ENCODE data around the gene CERS1.

CERS1 gene

DNA sequence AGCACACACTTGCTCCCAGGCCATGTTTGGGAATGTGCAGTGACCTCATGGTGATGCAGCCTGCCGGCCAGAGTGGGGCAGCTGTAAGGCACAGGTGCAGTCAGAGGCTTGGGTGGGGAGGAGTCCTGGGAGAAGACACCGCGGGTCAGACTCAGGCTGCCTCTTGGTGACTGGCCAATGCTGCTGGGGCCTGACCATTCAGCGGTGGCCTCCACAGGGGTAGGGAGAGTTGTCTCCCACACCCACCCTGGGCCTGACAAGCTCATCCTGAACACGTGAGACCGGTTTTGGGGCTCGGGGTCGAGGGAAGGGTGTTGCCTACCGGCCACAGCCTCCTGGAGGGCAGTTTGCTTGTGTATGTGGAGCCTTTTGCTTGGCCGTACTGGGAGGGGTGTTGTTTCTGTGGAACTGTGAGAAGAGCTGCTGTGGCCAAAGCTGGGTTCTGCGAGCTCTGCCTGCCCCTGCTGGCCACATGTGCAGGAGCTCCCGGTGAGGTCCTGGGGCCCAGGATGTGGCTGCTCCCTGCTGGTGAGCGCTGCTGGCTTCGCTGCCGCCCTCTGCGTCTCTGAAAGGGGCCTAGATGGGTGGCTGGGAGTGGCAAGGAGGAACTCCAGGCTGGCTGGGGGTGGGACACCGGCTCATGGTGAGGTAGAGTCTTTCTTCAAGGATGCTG, 42.1 kb downstream of the CERS1 start:
- DNase-seq = no peak

DNA sequence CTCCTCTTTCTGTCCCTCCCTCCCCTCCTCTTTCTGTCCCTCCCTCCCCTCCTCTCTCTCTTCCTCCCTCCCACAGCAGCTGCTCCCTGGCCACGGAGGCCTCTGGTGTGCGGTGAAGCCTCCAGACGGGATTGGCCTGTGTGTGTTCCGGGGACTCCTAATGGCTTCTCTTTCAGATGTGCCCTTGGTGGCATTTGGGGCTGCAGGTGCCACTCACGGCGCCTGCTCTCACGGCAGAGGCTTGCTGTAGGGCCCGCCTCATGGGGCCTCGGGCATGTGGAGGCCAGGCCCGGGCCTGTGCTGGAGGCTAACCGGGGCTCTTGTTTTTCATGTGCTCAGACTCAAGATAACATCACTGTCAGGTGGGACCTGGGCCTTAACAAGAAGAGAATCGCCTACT, 43.3 kb downstream of the CERS1 start:
- no peak for DNase-seq

DNA sequence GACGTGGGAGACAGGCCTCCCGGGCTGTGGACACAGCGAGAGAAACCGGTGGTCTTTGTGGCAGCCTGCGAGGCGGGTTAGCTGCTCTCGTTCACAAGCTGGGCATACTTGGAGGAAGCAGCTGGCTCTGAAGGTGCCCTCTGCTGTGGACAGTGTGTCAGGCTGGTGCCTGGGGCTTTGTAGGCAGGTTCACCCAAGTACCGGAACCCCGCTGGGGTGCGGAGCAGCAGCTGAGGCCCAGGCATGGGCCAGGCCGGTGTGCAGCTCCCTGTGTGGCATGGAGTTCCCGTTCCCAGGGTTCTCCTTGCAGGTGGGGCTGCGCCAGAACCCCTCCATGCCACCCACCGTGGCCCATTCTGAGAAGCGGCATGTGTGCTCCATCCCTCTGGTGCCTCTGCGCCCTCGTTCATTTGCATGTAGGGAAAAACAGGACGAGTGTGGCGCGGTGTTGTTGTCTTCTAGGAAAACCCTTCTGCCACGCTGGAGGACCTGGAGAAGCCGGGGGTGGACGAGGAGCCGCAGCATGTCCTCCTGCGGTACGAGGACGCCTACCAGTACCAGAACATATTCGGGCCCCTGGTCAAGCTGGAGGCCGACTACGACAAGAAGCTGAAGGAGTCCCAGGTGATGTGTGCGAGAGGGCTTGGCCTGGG, 44.2 kb downstream of the CERS1 start:
- DNase-seq = no peak

DNA sequence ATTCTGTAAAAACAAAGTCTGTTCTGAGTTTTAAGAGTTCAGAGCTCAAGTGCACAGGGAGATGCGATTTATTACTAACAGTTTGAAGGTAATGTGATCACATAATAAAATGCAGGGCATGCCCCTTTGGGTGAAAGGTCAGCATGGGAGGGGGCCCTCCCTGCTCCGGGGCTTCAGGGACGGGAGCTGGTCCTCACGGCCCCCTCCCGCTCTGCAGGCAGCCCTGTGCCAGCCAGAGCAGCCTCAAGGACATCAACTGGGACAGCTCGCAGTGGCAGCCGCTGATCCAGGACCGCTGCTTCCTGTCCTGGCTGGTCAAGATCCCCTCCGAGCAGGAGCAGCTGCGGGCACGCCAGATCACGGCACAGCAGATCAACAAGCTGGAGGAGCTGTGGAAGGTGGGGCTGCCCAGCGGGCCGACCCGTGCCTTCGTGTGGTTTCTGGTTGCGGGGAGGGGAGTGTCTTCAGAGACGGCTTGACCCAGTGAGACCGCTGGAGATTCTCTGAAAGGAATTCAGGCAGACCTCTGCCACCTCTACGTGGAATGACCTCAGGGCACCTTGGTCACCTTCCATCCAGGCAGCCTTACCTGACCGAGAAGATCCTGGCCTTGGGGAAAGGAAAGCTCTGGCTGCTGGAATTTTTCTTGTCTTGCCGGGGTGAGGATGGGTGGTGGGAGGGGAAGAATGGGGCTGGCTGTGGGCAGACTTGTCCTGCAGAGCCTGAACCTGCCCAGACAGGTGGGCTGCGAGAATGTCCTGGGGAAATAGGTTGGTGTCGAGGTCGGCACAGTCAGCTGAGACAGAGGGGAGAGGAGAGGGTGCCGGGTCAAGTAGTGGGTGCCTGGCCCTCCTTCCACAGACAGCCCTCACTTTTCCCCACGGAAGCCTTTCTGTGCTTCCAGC, 45.2 kb downstream of the CERS1 start:
- DNase-seq = no peak

DNA sequence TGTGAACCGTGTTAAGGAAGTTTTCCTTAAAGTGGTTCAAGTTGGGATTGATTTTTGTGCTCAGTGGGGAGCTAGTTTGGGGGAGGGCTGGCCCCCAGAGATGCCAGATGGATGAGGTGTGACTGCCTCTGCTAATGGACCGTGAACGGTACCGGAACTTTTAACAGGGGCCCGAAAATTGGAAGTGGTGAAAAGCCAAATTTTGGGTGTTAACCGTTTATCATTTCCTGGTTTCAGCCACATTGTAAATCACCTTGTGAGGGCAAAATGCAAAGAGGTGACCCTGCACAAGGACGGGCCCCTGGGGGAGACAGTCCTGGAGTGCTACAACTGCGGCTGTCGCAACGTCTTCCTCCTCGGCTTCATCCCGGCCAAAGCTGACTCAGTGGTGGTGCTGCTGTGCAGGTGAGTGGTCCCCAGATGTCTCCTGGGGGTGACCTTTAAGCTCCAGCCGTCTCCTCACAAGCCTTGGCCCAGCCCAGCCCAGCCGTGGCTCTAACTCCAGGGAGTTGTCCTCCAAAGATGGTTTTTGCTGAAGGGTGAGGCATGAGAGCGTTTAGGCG, 46.0 kb downstream of the CERS1 start:
- no peak for DNase-seq

DNA sequence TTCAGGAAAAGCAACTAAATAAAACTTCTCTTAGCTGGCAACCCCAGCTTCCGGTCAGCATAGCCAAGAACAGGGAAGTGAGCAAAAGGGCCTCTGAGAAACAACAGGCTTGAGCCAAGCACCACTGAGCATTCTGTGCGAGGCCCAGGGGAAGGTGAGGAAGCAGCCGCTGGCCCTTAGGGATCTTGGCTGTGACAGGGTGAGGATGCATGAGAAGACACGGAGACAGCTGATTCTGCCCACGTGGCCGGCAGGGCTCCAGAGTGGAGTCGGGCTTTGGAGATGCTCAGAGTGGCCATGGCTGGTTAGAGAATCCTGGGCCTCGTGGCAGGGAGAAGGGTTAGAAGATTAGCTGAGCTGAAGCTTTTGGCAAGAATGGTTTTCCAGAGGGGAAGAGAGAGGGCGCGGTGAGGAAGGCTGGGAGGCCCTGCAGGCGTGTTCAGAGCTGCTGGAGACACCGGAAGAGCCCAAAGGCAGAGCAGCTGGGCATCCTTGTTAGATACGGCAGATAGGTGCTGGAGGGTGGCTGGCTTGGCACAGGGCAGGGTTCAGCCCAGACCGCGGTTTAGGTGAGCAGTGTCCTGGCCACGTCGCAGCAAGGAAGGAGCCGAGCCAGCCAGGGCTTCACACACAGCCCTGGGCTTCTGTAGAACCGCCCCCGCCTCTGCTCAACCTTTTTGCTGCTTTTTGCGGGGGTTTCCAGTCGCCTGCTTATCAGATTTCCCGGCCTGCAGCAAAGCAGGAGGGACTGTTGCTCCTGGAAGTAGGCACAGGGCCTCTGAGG, 46.9 kb downstream of the CERS1 start:
- DNase-seq = peak; percentile 60 to 71

DNA sequence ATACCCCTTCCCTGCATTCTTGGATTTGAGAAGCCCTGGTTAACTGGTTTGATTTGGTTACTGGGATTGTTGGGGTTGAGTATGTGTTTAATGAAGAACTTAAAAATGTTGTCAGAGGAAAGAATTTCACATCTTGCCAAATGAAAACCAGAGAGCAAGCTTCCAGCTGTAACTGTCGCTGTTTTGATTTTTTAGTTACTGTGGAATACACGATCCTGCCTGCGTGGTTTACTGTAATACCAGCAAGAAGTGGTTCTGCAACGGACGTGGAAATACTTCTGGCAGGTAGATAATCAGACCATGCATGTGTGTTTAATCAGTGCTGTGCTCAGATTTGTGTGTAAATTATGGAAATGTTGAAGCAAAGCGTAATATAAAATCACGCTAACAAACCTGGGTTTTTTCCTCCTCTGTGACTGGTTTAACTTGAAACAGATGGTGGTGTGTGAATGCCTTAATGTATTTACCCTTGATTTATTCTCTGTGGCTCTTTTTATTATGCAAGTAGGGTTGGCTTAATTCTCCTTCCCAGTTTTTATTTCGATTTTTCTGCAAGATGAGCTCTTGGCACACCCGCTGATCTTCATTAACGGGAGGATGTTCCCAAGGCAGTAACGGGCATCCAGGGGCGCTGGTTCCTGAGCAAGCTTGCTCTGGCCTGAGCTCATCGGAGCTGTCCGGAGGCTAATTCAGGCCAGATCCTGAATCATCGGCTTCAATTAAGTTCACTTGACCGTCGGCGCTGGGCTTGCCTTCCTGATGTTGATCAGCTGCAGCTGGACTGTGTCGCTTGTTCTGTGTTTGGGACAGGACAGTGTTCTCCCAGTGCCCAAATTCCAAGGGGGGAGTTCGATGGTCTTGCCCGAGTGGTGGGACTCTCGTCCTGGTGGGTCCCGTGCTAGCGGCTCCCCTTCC, 48.2 kb downstream of the CERS1 start:
- DNase-seq = no peak

DNA sequence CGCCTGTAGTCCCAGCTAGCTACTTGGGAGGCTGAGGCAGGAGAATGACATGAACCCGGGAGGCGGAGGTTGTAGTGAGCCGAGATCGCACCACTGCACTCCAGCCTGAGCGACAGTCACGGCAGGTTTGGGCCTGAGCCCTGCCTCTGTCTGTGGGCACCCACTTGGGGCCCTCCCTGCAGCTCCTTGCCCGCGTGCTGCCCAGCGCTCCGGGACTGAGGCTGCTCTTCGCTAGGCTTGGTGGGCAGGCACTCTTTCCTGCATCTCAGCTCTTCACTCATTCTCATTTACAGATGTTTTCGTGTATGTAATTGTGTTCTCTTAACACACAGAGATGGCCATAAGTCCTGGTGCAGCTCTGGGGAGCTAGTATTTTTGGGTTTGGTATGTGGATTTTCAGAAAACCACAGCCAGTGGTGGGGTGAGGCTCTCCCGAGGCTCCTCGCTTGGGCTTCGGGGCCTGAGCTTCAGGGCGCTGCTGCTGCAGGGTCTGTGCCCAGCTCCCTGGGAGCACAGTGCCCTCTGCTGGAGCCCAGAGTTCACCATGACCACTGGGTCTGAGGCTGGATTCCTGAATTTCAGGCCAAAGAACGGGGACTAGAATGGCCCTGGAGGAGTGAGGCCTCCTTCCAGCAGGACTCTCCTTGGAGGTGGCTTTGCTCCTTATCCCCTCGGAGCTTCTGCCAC, 49.0 kb downstream of the CERS1 start:
- peak; percentile 59 to 76 for DNase-seq

DNA sequence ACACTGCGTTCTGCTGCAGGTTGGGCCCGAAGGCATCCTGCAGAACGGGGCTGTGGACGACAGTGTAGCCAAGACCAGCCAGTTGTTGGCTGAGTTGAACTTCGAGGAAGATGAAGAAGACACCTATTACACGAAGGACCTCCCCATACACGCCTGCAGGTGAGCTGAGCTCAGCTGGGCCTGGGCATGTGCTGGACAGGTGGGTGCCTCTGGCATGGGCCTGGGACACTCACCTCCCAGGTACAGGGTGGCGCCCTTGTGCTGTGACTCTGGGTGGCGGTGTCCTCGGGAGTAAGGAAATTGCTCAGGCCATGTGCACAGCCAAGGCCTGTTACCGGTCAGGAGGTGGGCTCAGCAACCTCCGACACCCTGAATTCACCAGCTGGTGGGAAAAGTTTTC, 50.0 kb downstream of the CERS1 start:
- no peak for DNase-seq

DNA sequence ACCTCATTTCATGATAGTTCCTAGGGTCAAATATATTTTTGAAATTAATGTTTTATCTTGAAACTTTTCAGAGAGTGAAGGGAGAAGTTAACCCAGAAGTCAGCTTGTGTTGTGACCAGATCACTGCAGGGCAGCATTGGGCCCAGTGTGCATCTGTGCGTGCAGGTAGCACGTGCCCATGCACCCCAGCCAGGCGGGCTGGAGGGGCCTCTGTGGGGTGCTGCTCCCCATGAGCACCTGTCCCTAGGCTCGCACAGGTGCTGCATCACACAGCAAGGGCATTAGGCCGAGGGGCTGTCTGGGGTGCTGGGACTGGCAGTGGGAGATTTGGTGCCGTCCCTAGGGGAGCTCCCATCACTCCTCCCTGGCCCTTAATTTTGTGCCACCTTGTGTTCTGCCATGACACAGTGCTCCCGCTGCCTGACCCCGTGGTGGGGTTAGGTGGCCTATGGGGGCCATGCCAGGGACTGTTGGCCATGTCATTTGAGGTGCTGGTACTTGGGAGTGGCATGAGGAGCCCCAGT, 51.1 kb downstream of the CERS1 start:
- no peak for DNase-seq

DNA sequence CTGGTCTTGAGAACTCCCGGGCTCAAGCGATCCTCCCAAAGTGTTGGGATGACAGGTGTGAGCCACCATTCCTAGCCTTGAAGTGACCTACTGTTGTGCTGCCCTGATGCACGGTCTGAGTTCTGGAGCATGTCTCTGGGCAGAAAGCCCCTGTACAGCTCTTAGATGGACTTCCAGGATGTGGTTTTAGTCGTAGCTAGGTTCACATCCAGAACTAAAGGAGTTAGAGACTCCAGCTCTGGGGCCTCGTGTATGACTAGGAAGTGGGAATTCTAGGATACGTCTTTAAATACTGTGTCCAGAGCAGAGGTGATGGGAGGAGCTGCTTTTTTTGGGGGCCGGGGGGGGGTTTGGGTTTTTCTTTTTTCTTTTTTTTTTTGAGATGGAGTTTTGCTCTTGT, 52.0 kb downstream of the CERS1 start:
- no peak for DNase-seq

DNA sequence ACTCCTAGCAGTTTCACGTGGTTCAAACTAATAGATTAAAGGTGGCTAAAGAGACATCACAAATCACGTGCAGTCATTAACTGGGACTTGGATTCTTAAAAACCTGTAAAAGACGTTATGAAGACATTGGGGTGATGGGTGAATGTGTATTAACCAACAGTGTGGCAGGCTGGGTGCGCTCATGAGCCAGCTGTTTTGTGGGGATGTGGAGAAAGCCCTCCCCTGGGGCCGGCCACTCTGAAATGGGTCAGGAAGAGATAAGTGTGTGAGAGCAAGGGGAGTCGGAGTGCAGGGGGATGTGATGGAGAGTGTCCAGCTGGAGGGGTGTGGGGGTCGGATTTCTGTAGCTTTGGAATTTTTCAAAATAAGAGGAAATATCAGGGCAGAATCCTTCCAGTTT, 53.8 kb downstream of the CERS1 start:
- no peak for DNase-seq

DNA sequence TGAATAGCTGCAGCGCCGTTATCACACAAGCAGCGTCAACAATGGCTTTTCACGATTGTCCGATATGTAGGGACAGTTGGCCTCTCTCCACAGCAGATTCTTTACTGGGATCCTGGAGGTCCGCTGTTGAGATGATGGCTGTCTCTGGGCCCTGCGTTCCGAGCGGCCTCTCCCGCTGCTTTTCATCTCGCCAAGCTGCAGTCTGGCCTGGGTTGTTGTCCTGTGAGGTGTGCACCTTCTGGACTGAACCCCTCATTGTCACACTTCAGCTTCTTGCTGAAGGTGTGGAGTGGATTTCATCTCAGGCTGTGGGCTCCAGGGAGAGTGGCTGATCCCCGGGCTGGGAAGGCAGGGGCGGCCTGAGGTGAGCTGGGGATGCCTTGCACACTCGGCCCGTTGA, 54.6 kb downstream of the CERS1 start:
- no peak for DNase-seq

DNA sequence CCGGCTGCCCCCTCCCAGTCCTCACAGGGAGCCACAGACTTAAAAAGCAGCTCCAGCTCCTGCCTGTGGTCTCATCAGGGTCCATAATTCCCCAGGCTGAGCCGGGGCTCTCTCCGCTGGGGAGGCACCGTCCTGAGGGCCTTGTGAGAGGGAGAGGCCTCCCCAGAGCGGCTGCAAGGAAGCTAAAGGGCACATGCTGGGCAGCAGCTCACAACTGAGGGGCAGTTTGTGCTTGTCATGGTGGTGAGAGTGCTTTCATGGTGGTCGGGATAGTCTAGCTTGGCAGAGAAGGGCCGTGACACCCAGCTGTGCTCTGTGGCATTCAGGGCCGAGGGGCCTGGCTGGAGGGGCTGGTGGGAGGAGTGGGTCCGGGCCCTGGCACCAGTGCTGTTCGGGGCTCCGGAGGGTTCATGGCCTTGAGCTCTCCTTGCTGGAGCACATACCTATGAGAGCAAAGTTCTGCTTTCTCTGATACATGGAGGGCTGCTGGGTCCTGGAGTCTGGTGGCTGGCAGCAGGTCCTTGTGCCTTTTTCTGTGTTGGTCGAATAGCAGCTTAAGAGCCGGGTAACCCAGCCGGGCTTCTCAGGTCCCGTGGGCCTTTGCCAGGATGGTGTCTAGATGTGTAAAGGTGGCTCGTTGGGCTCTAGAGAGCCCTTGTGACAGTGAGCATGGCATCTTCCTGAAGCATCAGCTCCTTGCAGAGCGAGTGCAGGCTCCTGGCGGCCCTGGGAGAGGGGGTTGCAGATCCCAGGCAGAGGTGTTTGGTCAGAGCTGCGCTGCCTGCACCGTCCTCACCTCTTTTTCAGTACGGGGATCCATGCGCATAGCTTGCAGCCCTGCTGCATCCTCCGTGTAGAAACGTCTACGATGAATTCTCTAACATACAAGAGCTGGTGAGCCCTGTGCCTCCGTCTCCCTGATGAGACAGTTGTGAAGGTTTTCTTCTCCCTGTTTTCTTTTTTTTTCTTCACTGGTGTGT, 55.4 kb downstream of the CERS1 start:
- no peak for DNase-seq

DNA sequence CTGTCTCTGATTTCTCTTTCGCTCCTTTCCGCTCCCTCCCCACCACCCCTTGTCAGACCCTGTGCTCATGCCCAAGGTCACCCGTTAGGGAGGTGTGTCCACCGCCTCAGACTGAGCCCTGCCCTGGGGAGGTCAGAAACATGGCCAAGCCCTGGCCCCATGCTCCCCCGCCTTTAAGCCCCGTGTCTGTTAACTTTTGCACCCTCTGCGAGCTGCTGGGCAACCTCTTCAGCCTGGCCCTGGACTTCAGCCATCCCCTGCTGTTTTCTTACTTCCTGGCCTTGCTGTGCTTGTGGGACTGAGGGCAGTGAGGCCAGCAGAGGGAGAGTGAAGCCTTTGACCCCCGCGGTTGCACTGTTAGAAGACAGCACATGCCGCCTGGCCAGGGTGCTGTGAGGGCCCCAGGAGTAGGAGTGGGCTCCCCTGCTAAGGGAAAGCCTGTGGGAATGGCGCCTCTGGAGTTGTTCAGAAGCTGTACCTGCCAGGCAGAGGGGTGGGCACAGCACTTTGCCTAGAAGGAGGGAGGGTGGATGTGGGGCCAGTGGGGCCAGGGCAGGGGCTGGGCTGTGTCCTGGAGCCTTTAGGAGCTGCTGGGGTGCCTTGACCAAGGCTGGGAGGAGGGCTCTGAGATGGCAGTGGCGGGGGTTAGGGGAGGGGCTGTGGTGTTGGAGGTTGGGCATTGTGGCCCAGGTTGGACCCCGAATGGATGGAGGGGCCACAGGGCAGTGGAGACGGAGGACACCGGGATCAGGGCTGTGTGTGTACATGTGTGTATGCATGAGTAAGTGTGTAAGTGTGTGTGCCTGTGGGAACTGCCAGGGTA, 56.3 kb downstream of the CERS1 start:
- DNase-seq = no peak

DNA sequence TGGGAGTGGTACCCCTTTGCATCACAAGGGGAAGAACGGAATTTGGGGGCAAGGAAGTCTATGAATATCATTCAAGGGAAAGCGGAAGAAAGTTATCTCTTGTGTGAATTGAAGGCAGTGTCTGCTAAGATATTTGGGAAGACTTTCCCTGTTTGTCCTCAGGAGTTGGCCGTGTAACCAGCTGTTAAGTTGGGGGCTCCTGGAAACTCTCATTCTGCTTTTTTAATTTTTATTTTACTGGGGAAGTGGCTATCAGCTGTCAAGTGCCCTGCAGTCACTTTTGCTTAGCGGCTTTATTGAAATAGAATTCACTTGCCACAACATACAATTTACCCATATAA, 61.3 kb downstream of the CERS1 start:
- DNase-seq = no peak

DNA sequence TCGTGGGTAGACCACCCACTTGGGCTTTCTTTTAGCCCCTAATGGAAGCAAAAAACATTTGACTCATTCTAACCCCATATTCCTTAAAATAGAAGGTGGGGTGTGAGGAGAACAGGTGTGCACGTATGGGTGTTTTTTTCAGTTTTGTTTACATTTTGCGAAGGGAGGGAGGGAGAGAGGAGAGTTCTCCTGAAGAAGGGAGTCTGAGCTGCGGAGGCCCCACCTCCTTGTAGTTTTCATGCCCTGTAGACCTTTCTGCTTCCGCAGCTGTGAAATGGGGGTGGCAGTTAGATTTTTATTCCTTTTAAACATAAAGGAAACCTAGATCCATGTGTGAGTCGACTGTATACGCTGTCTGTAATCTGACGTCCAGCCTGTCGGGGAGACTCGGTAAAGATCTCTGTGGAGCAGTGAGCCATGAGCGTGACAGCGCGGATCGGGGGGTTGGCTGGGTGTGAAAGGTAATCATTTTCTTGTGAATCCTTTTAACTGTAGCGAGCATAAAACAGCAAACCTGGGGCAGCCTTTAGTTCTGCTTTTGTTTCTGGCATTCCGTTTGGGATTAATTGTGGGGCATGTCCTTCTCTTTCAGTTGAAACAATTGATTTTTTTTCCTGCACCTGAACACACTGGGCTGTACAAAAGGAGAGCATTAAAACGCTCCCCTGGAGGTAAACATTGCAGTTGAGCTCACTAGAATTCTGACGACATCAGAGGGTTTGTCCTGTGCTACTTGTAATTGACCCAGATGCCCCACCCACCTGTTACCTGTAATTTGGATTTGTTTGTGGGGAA, 61.9 kb downstream of the CERS1 start:
- DNase-seq = no peak

DNA sequence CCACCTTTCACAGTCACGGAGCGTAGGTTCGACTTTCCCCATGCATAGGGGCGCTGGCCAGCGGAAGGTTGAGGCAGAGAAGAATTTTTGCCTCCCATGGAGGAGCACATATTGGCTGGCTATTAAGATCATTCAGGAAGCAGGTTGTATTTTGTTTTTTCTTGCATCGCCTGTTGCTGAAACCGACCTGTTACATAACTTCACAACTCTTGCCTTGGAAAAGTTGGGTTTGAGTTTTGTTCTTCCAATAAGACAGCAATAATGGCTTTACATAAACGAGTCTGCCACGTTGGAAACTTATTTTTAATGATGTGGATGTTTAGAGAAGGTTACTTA, 62.8 kb downstream of the CERS1 start:
- DNase-seq = no peak
